Activated T-cell treated with anti-CD3 and anti-CD28 coated beads for 24 hours (primary cell): ENCODE results near the gene GNA12.
A peak's percentile ranks its signal among the peaks of the same experiment; 100 is the strongest.
"Not testable (repeated sequence)": the region's sequence is repeated elsewhere in the genome, so short reads cannot be mapped to it uniquely, and the experiment has no call there.

Source experiments
- DNase-seq: peaks from one replicate; pipeline ENCODE4 v3.0.0-alpha.2; 2020; ENCODE audit warnings: low read depth

GNA12 gene

GRCh38 chr7:2864999-2865670 is 21.0 kb upstream of the GNA12 start:
- DNase-seq: peak; percentile 62

GRCh38 chr7:2864204-2864985 is 20.3 kb upstream of the GNA12 start:
- no peak for DNase-seq

- DNase-seq: peak; percentile 58
These were observed 19.5 kb upstream of the GNA12 start for GRCh38 chr7:2863461-2864066.

GRCh38 chr7:2862831-2863361 is 18.8 kb upstream of the GNA12 start:
- DNase-seq: no peak

- no peak for DNase-seq
These were observed 17.4 kb upstream of the GNA12 start for GRCh38 chr7:2861509-2861908.

- DNase-seq: no peak
These were observed 16.6 kb upstream of the GNA12 start for GRCh38 chr7:2860627-2861133.

GRCh38 chr7:2859952-2860351 is 15.8 kb upstream of the GNA12 start:
- DNase-seq: no peak

- DNase-seq: no peak
These were observed 14.5 kb upstream of the GNA12 start for GRCh38 chr7:2858621-2859020.

GRCh38 chr7:2856388-2857169 is 12.5 kb upstream of the GNA12 start:
- DNase-seq: no peak

GRCh38 chr7:2855386-2855785 is 11.3 kb upstream of the GNA12 start:
- no peak for DNase-seq

- not testable (repeated sequence) for DNase-seq
These were observed 9.4 kb upstream of the GNA12 start for GRCh38 chr7:2853552-2853951.

- no peak for DNase-seq
These were observed 9.0 kb upstream of the GNA12 start for GRCh38 chr7:2853147-2853546.

- DNase-seq: no peak
These were observed 7.4 kb upstream of the GNA12 start for GRCh38 chr7:2851497-2851896.

- no peak for DNase-seq
These were observed 6.0 kb upstream of the GNA12 start for GRCh38 chr7:2849941-2850766.

GRCh38 chr7:2845034-2845592 is 1.0 kb upstream of the GNA12 start:
- DNase-seq: no peak

GRCh38 chr7:2843711-2844152 is 376 bp downstream of the GNA12 start:
- no peak for DNase-seq

- DNase-seq: no peak
These were observed 870 bp downstream of the GNA12 start for GRCh38 chr7:2843191-2843685.

GRCh38 chr7:2841907-2842306 is 2.2 kb downstream of the GNA12 start:
- no peak for DNase-seq

- DNase-seq: no peak
These were observed 3.6 kb downstream of the GNA12 start for GRCh38 chr7:2840458-2840857.

GRCh38 chr7:2838873-2839578 is 5.1 kb downstream of the GNA12 start:
- DNase-seq: no peak
